Erythroblast (primary cell): ENCODE results near the gene TRPV4.

Experiments
- GATA1 ChIP-seq: IDR thresholded peaks from 2 replicates; pipeline ENCODE4 v1.6.1; 2011; ENCODE audit warnings: low read depth, mild to moderate bottlenecking, control low read depth, low read length, moderate library complexity
- POLR2A ChIP-seq: IDR thresholded peaks from 2 replicates; pipeline ENCODE4 v1.6.1; 2011; ENCODE audit warnings: mild to moderate bottlenecking, low read length

- no peak for TF ChIP-seq POLR2A
- TF ChIP-seq GATA1: no peak
Measured at GRCh38 chr12:109770104-109770860, 62.9 kb downstream of the TRPV4 start.
